GM18520 (cell line): ENCODE data around the gene LRRC3B.
"Not testable (repeated sequence)": the region's sequence is repeated elsewhere in the genome, so short reads cannot be mapped to it uniquely, and the experiment has no call there.

Experiments used
- ATAC-seq: cut with Tn5 transposase; IDR thresholded peaks from one replicate; pipeline ENCODE4 v1.9.1; 2021; ENCODE audit not compliant: unreplicated experiment

Gene LRRC3B

GRCh38 chr3:26622621-26623418 lies at the start of gene LRRC3B:
Gene LRRC3B (plus strand): TSS chr3:26622772. CDS start chr3:26709673, 86,901 bp downstream.
- ATAC-seq = no peak

GRCh38 chr3:26574766-26575165 lies 47.8 kb upstream of the LRRC3B start:
- ATAC-seq = no peak

- no peak for ATAC-seq
These were observed 43.5 kb upstream of the LRRC3B start for GRCh38 chr3:26579116-26579515.

GRCh38 chr3:26587571-26587970 lies 35.0 kb upstream of the LRRC3B start:
- no peak for ATAC-seq

GRCh38 chr3:26588931-26589330 lies 33.6 kb upstream of the LRRC3B start:
- no peak for ATAC-seq

GRCh38 chr3:26589678-26590077 lies 32.9 kb upstream of the LRRC3B start:
- no peak for ATAC-seq

GRCh38 chr3:26590919-26591484 lies 31.6 kb upstream of the LRRC3B start:
- no peak for ATAC-seq

GRCh38 chr3:26591926-26592325 lies 30.6 kb upstream of the LRRC3B start:
- no peak for ATAC-seq

- no peak for ATAC-seq
These were observed 30.1 kb upstream of the LRRC3B start for GRCh38 chr3:26592451-26592850.

GRCh38 chr3:26596335-26596734 lies 26.2 kb upstream of the LRRC3B start:
- ATAC-seq = no peak

- ATAC-seq = not testable (repeated sequence)
These were observed 19.3 kb upstream of the LRRC3B start for GRCh38 chr3:26603311-26603710.

GRCh38 chr3:26603771-26604170 lies 18.8 kb upstream of the LRRC3B start:
- ATAC-seq = not testable (repeated sequence)

- no peak for ATAC-seq
These were observed 8.4 kb upstream of the LRRC3B start for GRCh38 chr3:26614006-26614685.

- no peak for ATAC-seq
These were observed 1.4 kb upstream of the LRRC3B start for GRCh38 chr3:26621176-26621575.

GRCh38 chr3:26621906-26622620 lies 509 bp upstream of the LRRC3B start:
- no peak for ATAC-seq

GRCh38 chr3:26623419-26624208 lies 1.0 kb downstream of the LRRC3B start:
- no peak for ATAC-seq

- ATAC-seq = no peak
These were observed 1.7 kb downstream of the LRRC3B start for GRCh38 chr3:26624209-26624765.

GRCh38 chr3:26625187-26625586 lies 2.6 kb downstream of the LRRC3B start:
- ATAC-seq = no peak

GRCh38 chr3:26627080-26627479 lies 4.5 kb downstream of the LRRC3B start:
- no peak for ATAC-seq

GRCh38 chr3:26628915-26629314 lies 6.3 kb downstream of the LRRC3B start:
- no peak for ATAC-seq
